ENCODE results near the gene NACA2. TPM values are rescaled to one million over a fixed set of nuclear protein-coding genes. Genes with fewer than 3 reads are reported as not detected.
"Not testable (repeated sequence)": the region's sequence is repeated elsewhere in the genome, so short reads cannot be mapped to it uniquely, and the experiment has no call there.

Gene NACA2
- total RNA-seq, 1 donor from 2014 or later: not detected

DNA sequence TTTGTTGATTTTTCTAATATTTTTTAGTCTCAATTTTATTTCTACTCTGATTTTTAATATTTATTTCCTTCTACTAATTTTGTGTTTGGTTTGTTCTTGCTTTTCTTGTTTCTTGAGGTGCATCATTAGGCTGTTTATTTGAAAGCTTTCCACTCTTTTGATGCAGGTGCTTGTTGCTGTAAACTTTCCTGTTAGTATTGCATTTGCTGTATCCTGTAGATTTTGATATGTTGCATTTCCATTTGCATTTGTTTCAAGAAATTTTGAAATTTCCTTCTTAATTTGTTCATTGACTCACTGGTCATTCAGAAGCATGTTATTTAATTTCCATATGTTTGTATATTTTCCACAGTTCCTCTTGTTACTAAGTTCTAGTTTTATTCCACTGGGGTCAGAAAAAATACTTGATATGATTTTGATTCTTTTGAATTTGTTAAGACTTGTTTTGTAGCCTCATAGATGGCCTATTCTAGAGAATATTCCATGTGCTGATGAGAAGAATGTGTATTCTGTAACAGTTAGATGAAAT, 43.1 kb upstream of the NACA2 start:
- Mint-ChIP-seq H3K36me3 (ENCODE audit: low read depth) (peaks cover 5% of the 10 kb centered on the region), H3K4me1 (ENCODE audit: low read depth) (no peaks in the 10 kb centered on the region), H3K27me3 (ENCODE audit: low read depth) (peaks cover 2% of the 10 kb centered on the region), H3K4me3 (ENCODE audit: unreplicated experiment) (no peak overlapping the region), H3K9me3 (ENCODE audit: low read depth) (peaks cover 25% of the 10 kb centered on the region), H3K27ac (ENCODE audit: unreplicated experiment) (no peak overlapping the region)
- TF ChIP-seq, protein P1, sequence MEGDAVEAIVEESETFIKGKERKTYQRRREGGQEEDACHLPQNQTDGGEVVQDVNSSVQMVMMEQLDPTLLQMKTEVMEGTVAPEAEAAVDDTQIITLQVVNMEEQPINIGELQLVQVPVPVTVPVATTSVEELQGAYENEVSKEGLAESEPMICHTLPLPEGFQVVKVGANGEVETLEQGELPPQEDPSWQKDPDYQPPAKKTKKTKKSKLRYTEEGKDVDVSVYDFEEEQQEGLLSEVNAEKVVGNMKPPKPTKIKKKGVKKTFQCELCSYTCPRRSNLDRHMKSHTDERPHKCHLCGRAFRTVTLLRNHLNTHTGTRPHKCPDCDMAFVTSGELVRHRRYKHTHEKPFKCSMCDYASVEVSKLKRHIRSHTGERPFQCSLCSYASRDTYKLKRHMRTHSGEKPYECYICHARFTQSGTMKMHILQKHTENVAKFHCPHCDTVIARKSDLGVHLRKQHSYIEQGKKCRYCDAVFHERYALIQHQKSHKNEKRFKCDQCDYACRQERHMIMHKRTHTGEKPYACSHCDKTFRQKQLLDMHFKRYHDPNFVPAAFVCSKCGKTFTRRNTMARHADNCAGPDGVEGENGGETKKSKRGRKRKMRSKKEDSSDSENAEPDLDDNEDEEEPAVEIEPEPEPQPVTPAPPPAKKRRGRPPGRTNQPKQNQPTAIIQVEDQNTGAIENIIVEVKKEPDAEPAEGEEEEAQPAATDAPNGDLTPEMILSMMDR (IDR thresholded peaks at IDR 0.05): no peak
- DNase-seq (ENCODE audit: low spot score): no peak

DNA sequence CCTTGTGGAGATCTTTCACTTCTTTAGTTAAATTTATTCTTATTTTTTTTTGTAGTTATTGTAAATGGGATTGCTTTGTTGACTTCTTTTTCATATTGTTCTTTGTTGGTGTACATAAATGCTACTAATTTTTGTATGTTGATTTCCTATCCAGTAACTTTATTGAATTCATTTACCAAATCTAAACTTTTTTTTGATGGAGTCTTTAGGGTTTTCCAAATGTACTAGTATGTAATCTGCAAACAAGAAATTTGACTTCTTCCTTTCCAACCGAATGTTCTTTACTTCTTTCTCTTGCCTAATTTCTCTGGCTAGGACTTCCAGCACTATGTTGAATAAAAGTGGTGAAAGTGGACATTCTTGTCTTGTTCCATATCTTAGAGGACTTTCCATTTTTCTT, 41.8 kb upstream of the NACA2 start:
- Mint-ChIP-seq H3K4me1 (ENCODE audit: low read depth) (no peaks in the 10 kb centered on the region), H3K27ac (ENCODE audit: unreplicated experiment) (no peak overlapping the region), H3K36me3 (ENCODE audit: low read depth) (peaks cover 5% of the 10 kb centered on the region), H3K27me3 (ENCODE audit: low read depth) (peaks cover 2% of the 10 kb centered on the region), H3K9me3 (ENCODE audit: low read depth) (peaks cover 20% of the 10 kb centered on the region), H3K4me3 (ENCODE audit: unreplicated experiment) (no peak overlapping the region)
- TF ChIP-seq, protein P1 (IDR thresholded peaks at IDR 0.05): no peak
- DNase-seq (ENCODE audit: low spot score): no peak

DNA sequence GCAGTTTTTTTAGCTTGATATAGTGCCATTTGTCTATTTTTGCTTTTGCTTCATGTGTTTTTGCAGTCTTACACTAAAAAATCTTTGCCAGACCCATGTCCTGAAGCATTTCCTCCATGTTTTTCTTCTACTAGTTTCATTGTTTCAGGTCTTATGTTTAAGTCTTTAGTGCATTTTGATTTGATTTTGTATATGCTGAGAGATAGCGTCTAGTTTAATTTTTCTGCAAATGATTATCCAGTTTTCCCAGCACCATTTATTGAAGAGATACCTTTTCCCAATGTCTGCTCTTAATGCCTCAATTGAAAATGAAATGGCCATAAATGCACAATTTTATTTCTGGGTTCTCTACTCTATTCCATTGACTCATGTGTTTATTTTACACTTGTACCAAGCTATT, 40.8 kb upstream of the NACA2 start:
- H3K36me3 Mint-ChIP-seq (ENCODE audit: low read depth): peaks cover 5% of the 10 kb centered on the region

DNA sequence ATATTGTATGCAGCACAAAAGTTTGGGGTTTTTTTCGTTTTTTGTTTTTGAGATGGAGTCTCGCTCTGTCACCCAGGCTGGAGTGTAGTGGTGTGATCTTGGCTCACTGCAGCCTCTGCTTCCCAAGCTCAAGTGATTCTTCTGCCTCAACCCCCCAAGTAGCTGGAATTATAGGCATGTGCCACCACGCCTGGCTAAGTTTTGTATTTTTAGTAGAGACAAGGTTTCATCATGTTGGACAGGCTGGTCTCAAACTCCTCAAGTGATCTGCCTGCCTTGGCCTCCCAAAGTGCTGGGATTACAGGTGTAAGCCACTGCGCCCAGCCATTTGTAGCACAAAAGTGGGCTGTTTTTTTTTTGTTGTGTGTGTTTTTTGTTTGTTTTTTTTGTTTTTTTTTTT, 37.1 kb upstream of the NACA2 start:
- H3K27me3 Mint-ChIP-seq (ENCODE audit: low read depth); H3K27ac Mint-ChIP-seq (ENCODE audit: unreplicated experiment); H3K36me3 Mint-ChIP-seq (ENCODE audit: low read depth); H3K4me1 Mint-ChIP-seq (ENCODE audit: low read depth); H3K4me3 Mint-ChIP-seq (ENCODE audit: unreplicated experiment); DNase-seq (ENCODE audit: low spot score): not testable (repeated sequence)
- peaks cover 13% of the 10 kb centered on the region for H3K9me3 Mint-ChIP-seq (ENCODE audit: low read depth)

More for the DNA sequence above, 40.8 kb upstream of the NACA2 start:
- Mint-ChIP-seq H3K4me3 (ENCODE audit: unreplicated experiment) (no peak overlapping the region), H3K9me3 (ENCODE audit: low read depth) (peaks cover 20% of the 10 kb centered on the region), H3K27me3 (ENCODE audit: low read depth) (peaks cover 2% of the 10 kb centered on the region), H3K4me1 (ENCODE audit: low read depth) (no peaks in the 10 kb centered on the region), H3K27ac (ENCODE audit: unreplicated experiment) (no peak overlapping the region)
- no peak for DNase-seq (ENCODE audit: low spot score)
- TF ChIP-seq, protein P1 (IDR thresholded peaks at IDR 0.05): no peak

DNA sequence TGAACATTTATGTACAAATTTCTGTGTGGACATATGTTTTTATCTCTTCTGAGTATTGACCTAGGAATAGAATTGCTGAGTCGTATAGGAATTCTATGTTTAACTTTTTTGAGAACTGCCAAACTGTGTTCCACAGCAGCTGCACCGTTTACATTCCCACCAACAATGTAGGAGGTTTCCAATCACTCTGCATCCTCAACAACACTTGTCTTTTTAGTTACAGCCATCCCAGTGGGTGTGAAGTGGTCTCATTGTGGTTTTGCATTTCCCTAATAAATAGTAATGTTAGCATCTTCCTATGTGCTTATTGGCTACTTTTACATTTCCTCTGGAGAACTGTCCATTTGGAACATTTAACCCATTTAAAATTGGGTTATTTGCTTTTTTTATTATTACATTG, 36.6 kb upstream of the NACA2 start:
- Mint-ChIP-seq H3K4me3 (ENCODE audit: unreplicated experiment) (no peak overlapping the region), H3K4me1 (ENCODE audit: low read depth) (no peaks in the 10 kb centered on the region), H3K27me3 (ENCODE audit: low read depth) (no peaks in the 10 kb centered on the region), H3K9me3 (ENCODE audit: low read depth) (peaks cover 13% of the 10 kb centered on the region), H3K36me3 (ENCODE audit: low read depth) (peaks cover 3% of the 10 kb centered on the region), H3K27ac (ENCODE audit: unreplicated experiment) (no peak overlapping the region)
- no peak for DNase-seq (ENCODE audit: low spot score)
- TF ChIP-seq, protein P1 (IDR thresholded peaks at IDR 0.05): no peak

DNA sequence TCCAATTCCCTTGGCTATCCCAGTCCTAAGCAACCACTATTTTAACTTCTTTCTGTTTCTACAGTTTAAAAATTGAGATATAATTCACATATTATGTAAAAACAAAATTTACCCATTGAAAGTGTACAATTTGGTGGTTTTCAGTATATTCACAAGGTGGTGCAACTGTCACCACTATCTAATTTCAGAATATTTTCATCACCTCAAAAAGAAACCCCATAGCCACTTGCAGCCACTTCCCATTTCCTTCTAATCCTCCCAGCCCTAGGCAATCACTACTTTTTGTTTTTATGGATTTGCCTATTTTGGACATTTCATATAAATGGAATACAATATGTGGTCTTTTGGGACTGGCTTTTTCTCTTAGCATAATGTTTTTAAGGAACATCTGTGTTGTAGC, 36.1 kb upstream of the NACA2 start:
- Mint-ChIP-seq H3K4me3 (ENCODE audit: unreplicated experiment) (no peak overlapping the region), H3K9me3 (ENCODE audit: low read depth) (peaks cover 12% of the 10 kb centered on the region), H3K36me3 (ENCODE audit: low read depth) (peaks cover 2% of the 10 kb centered on the region), H3K27ac (ENCODE audit: unreplicated experiment) (no peak overlapping the region), H3K4me1 (ENCODE audit: low read depth) (no peaks in the 10 kb centered on the region), H3K27me3 (ENCODE audit: low read depth) (no peaks in the 10 kb centered on the region)
- no peak for DNase-seq (ENCODE audit: low spot score)
- TF ChIP-seq, protein P1 (IDR thresholded peaks at IDR 0.05): no peak

Data from chondrocyte (in vitro differentiated cells).